GM21723 (cell line): ENCODE results near the gene SYNPO.

Source experiments
- ATAC-seq: cut with Tn5 transposase; IDR thresholded peaks from one replicate; pipeline ENCODE4 v1.9.1; 2021; ENCODE audit warnings: mild to moderate bottlenecking, moderate library complexity; ENCODE audit not compliant: unreplicated experiment

Gene SYNPO

DNA sequence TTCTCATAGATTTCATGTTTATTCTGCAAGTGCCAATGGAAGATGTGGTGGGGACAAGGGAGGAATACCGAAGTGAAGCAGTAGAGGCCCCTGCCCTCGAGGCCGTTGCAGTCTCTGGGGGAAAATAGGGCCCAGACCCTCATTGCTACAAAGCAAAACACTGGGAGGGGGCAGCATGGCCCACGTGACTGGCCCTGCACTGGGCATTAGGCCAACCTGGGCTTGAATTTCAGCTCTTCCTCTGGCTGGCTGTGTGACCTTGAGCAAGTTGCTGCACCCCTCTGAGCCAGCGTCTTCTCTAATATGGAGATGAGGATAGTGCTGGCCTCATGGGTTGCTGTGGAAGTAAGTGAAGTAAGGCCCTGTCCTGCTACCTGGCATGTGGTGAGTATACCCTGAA, 709 bp upstream of the SYNPO start:
- no peak for ATAC-seq

DNA sequence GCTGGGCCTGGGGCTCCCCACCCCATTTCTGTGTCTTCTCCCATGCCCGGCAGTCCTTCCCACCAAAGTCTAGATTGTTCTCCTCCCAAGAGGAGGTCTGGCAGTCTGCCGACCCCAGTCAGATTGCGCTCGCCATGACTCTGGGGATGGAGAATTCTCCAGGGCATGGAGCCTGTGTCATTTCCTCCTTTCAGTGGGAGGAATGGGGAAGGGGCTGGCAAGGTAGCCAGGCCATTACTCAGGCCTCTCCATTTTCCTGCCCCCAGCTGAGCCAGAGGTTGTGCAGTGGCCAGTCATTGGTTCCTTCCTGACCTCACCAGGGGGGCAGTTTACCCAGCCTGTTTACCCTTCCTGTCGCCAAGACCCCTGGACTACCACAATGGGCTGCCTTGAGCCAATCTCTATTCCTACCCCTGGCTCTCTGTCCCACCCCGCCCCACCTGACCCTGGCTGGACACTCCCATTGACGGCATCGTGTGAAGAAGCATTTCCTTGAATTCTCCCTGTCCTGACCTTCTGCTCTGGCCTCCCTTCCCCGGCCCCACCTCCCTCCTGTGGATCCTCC, 628 bp downstream of the SYNPO start:
- ATAC-seq: no peak

DNA sequence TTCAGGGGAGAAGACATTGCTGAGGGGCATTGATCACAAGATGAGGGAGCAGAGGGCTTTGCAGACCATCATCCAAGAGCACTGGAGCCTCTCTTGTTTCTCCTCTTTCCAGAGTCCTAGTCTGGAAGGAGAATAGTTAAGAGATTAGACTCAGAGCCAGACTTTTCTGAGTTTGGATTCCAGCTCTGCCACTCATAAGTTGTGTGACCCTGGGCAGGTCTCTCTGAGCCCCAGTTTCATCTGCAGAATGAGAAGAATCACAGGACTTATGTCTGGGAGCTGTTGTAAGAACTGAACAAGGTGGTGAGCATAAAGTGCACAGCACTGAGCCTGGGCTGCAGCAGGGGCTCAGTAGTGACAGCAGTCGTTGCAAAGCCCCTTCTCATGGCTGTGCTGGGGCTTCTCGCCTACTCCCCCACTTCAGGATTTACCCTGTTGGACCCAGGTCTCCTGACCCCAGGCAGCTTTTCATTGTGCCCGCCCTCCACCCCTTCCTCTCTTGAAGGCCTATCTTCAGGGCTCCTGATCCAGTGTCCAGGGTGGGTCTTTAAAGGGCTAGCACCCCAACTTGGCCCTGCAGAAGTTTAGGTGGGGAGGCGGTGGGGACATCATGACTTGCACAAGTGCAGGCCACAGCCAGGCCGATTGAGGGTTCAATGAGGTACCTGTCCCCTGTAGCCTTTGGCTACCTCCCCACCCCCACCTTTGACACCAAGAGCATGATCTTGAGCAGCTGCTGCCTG, 1.5 kb downstream of the SYNPO start:
- ATAC-seq: no peak

DNA sequence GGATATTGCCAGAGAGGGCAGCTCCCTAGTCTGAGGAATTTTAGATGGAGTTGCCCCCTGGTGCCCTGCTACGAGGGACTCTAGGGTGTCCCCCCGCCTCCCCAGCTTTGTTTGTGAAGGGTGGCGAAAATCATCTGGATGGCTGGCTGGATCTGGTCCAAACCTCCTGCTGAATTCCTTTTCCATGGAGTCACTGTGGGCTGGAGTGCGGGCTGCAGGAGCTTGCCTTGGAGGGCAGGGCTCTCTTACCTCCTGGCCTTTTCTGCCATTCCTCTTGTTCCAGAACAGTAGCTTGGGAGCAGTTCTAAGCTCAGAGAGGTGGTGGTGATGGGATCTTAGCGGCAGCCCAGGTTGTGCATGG, 2.1 kb downstream of the SYNPO start:
- no peak for ATAC-seq

DNA sequence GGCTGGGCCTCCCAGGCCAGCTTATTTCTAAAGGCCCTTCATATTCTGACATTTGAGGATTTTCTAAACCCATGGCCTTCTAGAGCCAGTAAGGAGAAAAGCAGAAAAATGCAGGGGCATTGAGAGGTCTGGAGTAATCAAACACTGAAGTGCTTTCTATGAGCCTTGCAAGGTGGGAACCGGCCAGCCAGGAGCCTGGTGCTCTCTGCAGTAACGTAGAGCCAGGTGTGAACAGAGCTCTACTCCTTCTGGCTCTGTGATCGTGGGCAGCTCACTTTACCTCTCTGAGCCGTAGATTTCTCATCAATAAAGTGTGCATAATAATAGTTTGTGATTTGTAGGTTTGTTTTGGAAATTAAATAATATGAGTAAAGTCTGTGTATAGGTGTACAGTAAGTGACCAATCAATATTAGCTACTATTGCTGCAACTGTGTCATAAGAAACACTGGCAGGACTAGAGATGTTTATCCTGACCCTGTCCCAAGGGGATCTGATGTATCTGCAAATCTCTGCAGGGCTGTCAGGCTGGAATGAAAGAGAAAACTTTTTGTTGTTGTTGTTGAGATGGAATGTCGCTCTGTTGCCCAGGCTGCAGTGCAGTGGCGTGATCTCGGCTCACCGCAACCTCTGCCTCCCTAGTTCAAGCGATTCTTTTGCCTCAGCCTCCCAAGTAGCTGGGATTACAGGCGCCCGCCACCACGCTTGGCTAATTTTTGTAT, 2.7 kb downstream of the SYNPO start:
- no peak for ATAC-seq

DNA sequence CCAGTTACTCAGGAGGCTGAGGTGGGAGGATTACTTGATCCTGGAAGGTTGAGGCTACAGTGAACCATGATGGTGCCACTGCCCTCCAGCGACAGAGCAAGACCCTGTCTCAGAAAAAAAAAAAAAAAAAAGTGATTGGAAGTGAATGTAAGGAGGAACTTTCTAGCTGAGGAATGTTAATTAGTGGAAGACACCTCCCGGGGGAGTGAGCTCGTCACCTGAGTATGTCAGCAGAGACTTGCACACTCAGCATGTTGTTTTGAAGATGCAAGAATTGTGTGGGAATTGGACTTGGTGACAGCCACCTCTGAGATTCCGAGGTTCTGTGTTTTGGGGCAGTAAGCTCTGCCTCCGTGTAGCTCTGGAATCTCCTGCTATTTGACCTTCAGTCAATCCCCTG, 3.6 kb downstream of the SYNPO start:
- no peak for ATAC-seq

DNA sequence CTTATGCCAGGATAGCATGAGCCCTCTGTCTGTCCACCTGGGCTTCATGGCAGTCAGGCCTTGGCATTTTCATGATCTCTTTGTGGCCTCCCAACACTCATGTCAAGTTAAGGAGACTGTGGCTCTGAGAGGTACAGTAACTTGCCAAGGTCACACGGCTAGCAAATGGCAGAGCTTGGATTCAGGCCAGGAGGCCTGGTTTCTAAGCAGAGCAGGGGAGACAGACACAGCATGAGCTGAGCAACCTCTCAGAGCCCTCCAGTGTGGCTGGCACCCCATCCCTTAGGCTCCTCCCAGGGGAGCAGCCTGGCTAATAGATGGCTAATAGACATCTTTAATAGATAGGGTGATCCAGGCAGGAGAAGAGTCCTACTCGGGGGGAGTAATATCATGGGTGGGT, 4.1 kb downstream of the SYNPO start:
- ATAC-seq: no peak

DNA sequence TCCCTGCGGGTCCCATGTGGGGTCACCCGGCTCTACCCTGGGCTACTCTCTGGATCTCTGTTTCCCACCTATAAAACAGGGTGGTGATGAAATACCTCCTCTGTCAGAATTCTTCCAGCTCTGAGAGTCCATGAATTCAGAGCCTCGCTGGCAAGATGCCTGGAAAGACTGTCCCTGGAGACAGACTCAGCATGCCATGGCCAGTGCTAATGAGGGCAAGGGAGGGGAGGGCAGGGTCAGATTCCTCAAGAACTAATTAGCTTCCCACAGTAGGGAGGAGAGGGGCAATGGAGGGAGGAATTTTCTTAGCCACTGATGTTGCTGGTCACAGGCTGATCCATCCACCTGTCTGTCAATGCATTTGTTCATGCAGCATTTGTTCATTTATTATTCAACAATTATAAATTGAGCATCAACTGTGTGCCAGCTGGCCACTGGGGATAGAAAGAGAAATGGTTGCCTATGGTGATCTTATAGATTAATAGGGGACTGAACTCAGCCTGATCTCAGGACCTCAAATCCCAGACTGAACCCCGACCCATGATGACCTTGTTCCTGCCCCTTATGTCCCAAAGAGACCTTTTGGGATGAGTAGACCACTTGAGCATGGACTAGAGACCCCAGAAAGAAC, 4.7 kb downstream of the SYNPO start:
- no peak for ATAC-seq

DNA sequence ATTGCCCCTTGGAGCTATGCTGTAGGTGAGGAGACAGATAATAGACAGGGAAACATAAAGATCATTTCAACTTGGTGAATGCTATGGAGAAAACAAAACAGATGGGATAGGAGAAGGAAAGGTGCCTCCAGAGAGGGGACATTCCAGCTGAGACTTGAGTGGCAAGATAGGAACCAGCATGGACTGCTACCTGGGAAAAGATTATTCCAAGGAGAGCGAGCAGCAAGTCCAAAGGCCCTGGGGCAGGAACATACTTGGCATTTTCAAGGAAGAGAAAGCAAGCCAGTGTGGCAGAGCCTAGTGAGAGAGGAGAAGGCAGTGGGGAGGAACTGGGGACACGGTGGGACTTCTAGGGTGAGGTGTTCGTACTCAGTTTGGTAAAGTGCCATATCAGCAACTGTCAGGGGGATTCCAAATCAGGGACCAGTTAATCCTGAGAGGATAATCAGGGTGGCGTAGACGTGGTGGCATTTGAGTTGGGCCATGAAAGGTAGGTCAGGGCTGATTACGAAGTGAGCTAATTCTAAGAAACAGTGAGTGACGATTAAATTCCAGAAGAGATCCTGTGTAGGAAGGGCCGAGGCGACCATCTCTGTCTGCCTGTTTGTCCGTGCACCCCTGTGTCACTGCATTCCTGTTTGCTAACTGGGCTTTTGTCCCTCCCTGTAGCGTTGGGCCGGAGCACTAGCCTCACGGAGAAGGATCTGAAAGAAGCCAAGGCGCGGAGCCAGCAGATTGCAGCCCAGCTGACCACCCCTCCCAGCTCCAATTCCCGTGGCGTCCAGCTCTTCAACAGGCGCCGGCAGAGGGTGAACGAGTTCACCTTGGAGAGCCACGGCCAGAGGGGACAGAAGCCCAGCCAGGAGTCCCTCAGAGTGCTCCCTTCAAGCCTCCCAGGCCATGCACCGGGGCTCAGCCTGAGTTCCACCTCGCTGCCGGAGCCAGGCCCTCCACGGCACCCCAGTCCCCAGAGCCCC, 7.1 kb downstream of the SYNPO start:
- no peak for ATAC-seq

DNA sequence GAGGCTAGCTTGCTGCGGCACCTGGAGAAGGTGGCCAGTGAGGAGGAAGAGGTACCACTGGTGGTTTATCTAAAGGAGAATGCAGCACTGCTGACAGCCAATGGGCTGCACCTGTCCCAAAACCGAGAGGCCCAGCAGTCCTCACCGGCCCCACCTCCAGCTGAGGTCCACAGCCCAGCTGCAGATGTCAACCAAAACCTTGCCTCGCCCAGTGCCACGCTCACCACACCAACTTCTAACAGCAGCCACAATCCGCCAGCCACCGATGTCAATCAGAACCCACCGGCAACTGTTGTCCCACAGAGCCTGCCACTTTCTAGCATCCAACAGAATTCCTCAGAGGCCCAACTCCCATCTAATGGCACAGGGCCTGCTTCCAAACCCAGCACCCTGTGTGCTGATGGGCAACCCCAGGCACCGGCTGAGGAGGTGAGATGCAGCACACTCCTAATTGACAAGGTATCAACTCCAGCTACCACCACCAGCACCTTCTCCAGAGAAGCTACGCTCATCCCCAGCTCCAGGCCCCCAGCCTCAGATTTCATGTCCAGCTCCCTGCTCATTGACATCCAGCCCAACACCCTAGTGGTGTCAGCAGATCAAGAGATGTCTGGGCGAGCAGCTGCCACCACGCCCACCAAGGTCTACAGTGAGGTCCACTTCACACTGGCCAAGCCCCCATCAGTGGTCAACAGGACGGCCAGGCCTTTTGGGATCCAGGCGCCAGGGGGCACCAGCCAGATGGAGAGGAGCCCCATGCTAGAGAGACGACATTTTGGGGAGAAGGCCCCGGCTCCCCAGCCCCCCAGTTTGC, 8.0 kb downstream of the SYNPO start:
- no peak for ATAC-seq

DNA sequence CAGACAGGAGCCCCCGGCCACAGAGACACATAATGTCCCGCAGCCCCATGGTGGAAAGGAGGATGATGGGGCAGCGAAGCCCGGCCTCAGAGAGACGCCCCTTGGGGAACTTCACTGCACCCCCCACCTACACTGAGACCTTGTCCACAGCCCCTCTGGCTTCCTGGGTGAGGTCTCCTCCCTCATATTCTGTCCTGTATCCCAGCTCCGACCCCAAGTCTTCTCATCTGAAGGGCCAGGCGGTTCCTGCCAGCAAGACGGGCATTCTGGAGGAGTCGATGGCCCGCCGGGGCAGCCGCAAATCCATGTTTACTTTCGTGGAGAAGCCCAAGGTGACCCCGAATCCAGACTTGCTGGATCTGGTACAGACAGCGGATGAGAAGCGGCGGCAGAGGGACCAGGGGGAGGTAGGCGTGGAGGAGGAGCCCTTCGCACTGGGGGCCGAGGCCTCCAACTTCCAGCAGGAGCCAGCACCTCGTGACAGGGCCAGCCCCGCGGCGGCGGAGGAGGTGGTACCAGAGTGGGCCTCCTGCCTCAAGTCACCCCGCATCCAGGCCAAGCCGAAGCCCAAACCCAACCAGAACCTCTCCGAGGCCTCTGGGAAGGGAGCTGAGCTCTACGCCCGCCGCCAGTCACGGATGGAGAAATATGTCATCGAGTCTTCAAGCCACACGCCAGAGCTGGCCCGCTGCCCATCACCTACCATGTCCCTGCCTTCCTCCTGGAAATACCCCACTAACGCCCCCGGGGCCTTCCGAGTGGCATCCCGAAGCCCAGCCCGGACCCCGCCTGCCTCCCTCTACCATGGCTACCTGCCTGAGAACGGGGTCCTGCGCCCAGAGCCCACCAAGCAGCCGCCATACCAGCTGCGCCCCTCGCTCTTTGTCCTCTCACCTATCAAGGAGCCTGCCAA, 8.9 kb downstream of the SYNPO start:
- ATAC-seq: no peak

DNA sequence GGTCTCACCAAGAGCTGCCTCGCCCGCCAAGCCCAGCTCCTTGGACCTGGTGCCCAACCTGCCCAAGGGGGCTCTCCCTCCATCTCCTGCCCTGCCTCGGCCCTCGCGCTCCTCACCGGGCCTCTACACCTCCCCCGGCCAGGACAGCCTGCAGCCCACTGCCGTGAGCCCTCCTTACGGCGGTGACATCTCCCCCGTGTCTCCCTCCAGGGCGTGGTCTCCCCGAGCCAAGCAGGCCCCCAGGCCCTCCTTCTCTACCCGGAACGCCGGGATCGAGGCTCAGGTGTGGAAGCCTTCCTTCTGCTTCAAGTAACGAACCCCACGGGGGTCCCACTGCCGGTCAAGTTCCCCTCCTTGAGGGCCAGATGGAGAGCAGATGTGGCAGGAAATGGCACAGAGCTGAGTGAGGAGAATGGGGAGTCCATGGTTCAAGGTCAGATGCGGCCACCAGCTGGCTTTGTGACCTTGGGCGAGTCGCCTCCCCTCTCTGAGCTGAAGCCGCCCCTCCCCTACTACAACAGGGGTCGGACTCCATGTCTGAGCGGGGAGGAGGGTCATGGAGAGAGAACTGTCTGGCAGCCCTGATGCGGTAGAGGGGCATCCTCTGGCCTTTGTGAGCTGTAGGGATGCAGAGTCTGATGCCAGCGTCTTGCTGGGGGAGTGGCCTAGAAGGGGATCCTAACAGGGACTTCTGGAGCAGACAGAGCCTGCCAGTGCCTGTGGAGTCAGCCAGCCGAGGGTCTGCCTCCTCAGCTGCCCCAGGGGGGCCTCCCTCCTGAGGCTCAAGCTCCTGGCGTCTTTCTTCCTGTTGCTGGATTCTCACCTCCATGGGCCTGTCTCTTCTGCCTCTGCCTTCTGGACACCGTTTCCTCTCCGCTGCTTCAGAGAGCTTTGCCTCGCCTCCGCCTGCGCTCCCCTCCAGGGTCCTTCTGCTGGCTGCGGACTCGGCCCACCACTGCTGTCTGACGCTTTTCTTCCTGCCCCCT, 9.9 kb downstream of the SYNPO start:
- ATAC-seq: no peak

DNA sequence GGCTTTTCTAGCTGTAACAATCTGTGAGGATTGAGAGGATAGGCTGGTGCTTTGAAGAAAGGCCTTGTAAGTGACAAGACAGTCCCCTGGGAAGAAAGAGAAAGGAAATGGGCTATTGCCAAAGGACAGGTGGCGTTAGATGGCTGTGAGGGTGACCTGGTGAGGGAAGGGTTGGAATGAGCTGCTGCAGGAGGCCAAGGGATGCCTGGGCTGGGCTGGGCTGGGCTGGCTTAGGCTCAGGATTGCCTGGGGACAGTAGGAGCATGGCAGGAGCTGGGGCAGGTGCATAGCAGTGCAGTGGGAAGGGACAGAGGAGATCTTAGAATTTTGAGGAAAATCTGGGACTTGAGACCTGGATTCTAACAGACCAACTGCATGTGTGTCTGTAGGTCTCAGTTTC, 10.9 kb downstream of the SYNPO start:
- ATAC-seq: no peak

DNA sequence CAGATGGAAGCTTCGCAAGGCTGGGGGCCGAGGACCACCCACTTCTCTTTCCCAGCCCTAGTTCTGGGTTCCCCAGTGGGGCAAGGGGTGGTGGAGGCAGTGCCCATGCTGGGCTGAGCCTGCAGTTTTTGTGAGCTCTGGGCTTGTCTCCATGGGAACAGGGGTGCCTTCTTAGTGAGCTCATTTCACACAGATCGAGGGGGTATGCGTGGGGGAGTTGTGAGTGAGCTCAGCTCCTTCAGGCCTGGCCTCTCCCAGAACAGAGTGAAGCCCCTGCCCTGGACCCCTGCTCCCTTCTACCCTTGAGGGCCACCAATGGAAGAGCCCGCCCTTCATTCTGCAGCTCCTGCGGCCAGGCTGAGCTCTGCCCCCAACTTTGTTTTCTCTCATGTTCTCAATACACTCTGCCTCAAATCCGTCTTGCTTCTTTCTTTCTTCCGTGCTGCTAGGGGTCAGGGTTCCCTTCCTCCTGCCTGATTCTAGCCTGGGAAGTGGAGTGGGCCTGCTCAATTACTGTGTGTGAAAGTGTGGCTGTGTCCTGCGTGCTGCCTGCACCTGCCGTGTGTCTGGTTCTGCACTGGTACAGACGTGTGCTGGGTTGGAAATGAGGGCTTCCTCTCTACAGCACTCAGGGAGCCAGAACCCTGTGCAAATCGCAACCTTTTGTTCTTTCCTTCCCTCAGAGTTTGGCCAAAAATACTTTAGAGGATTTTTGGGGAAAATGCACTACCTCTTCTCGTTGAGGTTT, 11.6 kb downstream of the SYNPO start:
- no peak for ATAC-seq

DNA sequence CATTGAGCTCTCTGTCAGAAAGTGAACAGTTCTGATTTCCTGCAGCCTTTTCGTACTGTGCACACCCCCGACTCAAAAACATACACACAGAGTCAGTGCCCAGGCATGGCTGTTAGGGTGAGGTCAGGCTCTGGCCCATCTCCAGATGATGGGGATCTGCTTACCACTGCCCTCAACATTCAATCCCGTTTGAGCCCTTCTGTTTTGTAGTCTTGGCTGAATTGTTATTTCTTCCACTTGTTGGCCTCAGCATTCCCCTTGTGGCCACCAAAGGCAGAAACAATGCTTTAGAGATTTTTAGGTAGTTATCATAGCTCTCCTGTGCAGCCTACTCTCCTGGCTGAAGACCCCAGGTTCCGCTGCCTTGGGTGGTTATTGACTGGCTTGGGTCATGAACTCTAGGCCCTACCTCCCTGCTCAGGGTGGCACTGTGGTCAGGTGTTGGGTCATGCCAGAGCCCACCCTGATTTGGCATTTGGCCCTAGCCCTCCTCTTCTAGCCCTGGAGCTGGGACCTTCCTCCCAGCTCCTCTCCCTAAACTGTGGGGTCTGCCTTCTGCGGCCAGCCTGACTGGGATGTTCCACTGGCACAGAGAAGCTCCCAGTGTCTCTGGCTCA, 12.8 kb downstream of the SYNPO start:
- no peak for ATAC-seq

DNA sequence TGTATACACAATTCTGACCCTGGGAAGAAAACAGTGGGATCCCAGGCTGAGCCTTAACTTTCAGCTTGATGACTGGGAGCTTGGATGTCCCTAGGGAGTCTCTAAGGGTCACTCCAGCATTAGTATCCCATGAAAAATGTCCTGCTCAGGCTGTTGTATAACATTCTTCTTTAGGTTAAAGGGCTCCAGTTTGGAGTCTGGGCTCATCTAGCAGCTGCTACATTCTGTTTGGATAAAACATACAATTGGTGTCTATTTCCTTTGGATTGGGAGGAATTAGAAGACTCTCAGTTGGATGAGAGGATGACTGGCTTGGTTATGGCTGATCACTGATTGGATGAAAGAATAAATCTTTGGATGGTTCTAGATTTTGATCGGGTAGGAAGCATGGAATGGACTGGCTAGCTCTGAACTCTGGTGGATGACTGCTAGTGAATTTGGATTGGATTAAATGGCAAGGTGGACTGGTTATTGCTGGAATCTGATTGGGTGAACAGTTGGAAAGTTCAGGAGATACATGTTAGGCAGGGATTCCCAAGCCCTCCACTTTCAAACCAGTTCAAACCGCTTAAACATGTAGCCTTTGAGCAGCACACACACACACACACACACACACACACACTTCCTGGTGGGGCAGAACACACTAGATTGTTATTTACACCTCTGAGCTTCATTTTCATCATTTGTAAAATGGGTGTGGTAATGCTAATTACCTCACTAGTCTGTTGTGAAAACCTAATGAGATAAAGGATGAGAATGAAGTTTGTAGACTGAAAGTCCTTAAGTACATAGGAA, 13.5 kb downstream of the SYNPO start:
- no peak for ATAC-seq
